ENCODE results near the gene TKFC. TPM values are rescaled to one million over a fixed set of nuclear protein-coding genes. Genes with fewer than 3 reads are reported as not detected.
A peak's percentile ranks its signal among the peaks of the same experiment; 100 is the strongest.

TKFC gene
- polyA plus RNA-seq, 1 experiment, result 20.3 TPM

DNA sequence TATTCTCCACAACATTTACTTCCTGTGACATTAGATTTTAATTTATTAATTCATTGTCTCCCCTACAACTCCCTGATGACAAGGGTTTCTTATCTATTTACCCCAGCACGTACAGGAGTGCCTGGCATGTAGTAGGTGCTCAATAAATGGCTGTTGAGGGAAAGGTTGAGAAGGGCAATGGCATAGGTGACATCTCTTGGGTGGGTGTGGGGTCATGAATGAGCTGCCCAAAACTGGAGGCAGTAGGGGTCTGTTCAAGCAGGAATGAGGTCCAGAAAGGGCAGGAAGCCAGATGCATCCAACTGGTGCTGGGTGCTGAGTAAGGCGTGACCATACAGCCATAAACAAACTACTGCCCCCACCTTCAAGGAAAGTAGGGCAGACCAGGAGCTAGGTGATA is 40.7 kb upstream of the TKFC start:
- Histone ChIP-seq H3K9me3 (ENCODE audit: control insufficient read depth, insufficient read depth, low read length) (no peaks in the 10 kb centered on the region), H3K27ac (ENCODE audit: low read depth, low read length) (no peak overlapping the region), H3K27me3 (ENCODE audit: control insufficient read depth, insufficient read depth, low read length) (no peaks in the 10 kb centered on the region), H3K4me3 (ENCODE audit: low read depth, low read length) (no peak overlapping the region)
- ChIA-PET CTCF (interaction anchor here (1.6 kb wide), 1 partner anchor 38 kb away, joined by 10 read pairs; no protein-coding TSS in a partner anchor), POLR2A (no interaction called here)
- DNase-seq (ENCODE audit: low read depth, low spot score), result no peak
- TF ChIP-seq, protein P1, sequence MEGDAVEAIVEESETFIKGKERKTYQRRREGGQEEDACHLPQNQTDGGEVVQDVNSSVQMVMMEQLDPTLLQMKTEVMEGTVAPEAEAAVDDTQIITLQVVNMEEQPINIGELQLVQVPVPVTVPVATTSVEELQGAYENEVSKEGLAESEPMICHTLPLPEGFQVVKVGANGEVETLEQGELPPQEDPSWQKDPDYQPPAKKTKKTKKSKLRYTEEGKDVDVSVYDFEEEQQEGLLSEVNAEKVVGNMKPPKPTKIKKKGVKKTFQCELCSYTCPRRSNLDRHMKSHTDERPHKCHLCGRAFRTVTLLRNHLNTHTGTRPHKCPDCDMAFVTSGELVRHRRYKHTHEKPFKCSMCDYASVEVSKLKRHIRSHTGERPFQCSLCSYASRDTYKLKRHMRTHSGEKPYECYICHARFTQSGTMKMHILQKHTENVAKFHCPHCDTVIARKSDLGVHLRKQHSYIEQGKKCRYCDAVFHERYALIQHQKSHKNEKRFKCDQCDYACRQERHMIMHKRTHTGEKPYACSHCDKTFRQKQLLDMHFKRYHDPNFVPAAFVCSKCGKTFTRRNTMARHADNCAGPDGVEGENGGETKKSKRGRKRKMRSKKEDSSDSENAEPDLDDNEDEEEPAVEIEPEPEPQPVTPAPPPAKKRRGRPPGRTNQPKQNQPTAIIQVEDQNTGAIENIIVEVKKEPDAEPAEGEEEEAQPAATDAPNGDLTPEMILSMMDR (IDR thresholded peaks at IDR 0.05; ENCODE audit: low read depth, low read length), result no peak

GRCh38 chr11:61293867-61294716 is 38.9 kb upstream of the TKFC start:
- ChIA-PET CTCF (interaction anchor here (0.8 to 2.0 kb wide), 4 partner anchors 18 to 344 kb away, joined by 3 to 13 read pairs (median 4); no protein-coding TSS in a partner anchor), POLR2A (interaction anchor here (0.5 to 0.7 kb wide), 3 partner anchors 12 to 37 kb away, joined by 3 to 4 read pairs (median 3); no protein-coding TSS in a partner anchor)
- H3K9me3 ChIP-seq (ENCODE audit: control insufficient read depth, insufficient read depth, low read length), result no peaks in the 10 kb centered on the region
- H3K27ac ChIP-seq (ENCODE audit: low read depth, low read length), result no peak overlapping the region
- H3K27me3 ChIP-seq (ENCODE audit: control insufficient read depth, insufficient read depth, low read length), result no peaks in the 10 kb centered on the region
- no peak for DNase-seq (ENCODE audit: low read depth, low spot score)
- TF ChIP-seq, protein P1 (IDR thresholded peaks at IDR 0.05; ENCODE audit: low read depth, low read length), result no peak; the same call in 1 of the 2 replicates
- peak overlapping the region; percentile 65 for H3K4me3 ChIP-seq (ENCODE audit: low read depth, low read length)

- Histone ChIP-seq H3K4me3 (ENCODE audit: low read depth, low read length) (peak within 1 kb of the TSS; percentile 65), H3K9me3 (ENCODE audit: control insufficient read depth, insufficient read depth, low read length) (no peaks in the 10 kb centered on the region), H3K27me3 (ENCODE audit: control insufficient read depth, insufficient read depth, low read length) (no peaks in the 10 kb centered on the region), H3K27ac (ENCODE audit: low read depth, low read length) (no peak within 1 kb of the TSS)
- ChIA-PET CTCF (interaction anchor here (0.6 to 2.0 kb wide), 6 partner anchors 18 to 272 kb away, joined by 3 to 13 read pairs (median 4); no protein-coding TSS in a partner anchor), POLR2A (interaction anchor here (0.5 to 0.7 kb wide), 2 partner anchors 24 to 36 kb away, joined by 3 read pairs; no protein-coding TSS in a partner anchor)
- TF ChIP-seq, protein P1 (IDR thresholded peaks at IDR 0.05; ENCODE audit: low read depth, low read length), result peak; percentile 42
- DNase-seq (ENCODE audit: low read depth, low spot score), result no peak
Observed at GRCh38 chr11:61294717-61295595, 38.1 kb upstream of the TKFC start, which contains the start of gene VWCE. VWCE (minus strand) TSS chr11:61295316; CDS start chr11:61295037, 279 bp downstream.

GRCh38 chr11:61295596-61295926 is 37.5 kb upstream of the TKFC start:
- Histone ChIP-seq H3K27ac (ENCODE audit: low read depth, low read length) (no peak overlapping the region), H3K9me3 (ENCODE audit: control insufficient read depth, insufficient read depth, low read length) (no peaks in the 10 kb centered on the region), H3K4me3 (ENCODE audit: low read depth, low read length) (peak overlapping the region; percentile 65), H3K27me3 (ENCODE audit: control insufficient read depth, insufficient read depth, low read length) (no peaks in the 10 kb centered on the region)
- TF ChIP-seq, protein P1 (IDR thresholded peaks at IDR 0.05; ENCODE audit: low read depth, low read length), result no peak
- ChIA-PET CTCF (interaction anchor here (0.6 to 0.8 kb wide), 2 partner anchors 44 to 153 kb away, joined by 5 read pairs; no protein-coding TSS in a partner anchor), POLR2A (no interaction called here)
- DNase-seq (ENCODE audit: low read depth, low spot score), result no peak

Data from AG04450 (cell line).